Gastrocnemius medialis (tissue), 4 donors: ENCODE results near the gene KHDC1.

ENCODE experiments used
- POLR2A ChIP-seq, 2 donors: fragments of 450-650 bp; IDR thresholded peaks; one replicate each; pipeline ENCODE4 v1.6.1; 2017; ENCODE audit warnings: antibody characterized with exemption in 2 of 2, mild to moderate bottlenecking in 2 of 2, moderate library complexity in 2 of 2
- TF ChIP-seq, protein P1 (sequence below), 5 experiments: fragments of 450-650 bp in 3 of 5; fragments of 200-600 bp in 2 of 5; sonication (generic) in 2 of 5; IDR thresholded peaks in 4 of 5; conservative IDR thresholded peaks in 1 of 5; 1 replicate in 4 of 5; 2 replicates in 1 of 5; pipeline ENCODE4 v1.5.1; 2016 to 2019; ENCODE audit warnings: antibody characterized with exemption in 5 of 5, mild to moderate bottlenecking in 3 of 5, moderate library complexity in 3 of 5

DNA sequence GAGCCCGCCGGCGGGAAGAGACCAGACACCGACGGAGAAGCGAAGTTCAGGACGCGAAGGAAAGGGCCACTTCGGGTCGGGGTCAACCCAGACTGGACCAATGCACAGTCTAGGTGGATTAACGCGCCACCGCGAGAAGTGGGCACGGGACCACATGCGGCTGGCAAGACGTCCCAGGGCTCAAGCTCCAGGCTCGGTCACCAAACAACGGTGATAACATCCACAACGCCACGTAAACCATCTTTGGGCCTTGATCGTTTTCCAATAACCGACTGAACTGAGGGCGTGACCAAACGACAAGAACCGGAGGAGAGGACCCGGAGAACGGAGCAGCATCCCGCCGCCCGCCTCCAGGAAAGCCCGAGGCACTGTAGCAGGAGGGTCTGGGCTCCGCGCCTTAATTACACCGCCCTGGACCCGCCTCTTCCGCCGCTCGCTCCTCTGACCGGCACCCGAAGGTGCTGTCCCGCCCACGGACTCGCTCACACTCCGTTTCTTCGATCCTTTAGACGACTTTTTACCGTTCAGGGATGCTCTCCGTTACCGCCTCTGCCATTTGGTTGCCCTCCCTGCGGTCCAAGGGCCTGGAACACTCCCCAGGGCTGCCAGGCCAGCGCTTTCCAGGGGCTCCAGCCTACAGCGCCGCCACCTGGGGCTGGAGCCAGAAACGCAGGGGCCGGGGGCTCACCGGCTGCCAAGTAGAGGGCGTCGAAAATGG is 46.9 kb upstream of the KHDC1 start:
- TF ChIP-seq, protein P1, sequence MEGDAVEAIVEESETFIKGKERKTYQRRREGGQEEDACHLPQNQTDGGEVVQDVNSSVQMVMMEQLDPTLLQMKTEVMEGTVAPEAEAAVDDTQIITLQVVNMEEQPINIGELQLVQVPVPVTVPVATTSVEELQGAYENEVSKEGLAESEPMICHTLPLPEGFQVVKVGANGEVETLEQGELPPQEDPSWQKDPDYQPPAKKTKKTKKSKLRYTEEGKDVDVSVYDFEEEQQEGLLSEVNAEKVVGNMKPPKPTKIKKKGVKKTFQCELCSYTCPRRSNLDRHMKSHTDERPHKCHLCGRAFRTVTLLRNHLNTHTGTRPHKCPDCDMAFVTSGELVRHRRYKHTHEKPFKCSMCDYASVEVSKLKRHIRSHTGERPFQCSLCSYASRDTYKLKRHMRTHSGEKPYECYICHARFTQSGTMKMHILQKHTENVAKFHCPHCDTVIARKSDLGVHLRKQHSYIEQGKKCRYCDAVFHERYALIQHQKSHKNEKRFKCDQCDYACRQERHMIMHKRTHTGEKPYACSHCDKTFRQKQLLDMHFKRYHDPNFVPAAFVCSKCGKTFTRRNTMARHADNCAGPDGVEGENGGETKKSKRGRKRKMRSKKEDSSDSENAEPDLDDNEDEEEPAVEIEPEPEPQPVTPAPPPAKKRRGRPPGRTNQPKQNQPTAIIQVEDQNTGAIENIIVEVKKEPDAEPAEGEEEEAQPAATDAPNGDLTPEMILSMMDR (IDR thresholded peaks at IDR 0.05 in 4 of 5, conservative IDR thresholded peaks at IDR 0.05 in 1 of 5) = peak in 1 of 5 experiments; percentile 8
- no peak for TF ChIP-seq POLR2A (IDR thresholded peaks at IDR 0.05)
